Stimulated activated CD4-positive, alpha-beta T cell treated with anti-CD3 and anti-CD28 coated beads, Interleukin-4, amount 100 ng/mL, for 24 hours (primary cell): ENCODE data around the gene DEFB114.

ENCODE experiments used
- DNase-seq: peaks from one replicate; pipeline ENCODE4 v3.0.0-alpha.2; 2020

Gene DEFB114

DNA sequence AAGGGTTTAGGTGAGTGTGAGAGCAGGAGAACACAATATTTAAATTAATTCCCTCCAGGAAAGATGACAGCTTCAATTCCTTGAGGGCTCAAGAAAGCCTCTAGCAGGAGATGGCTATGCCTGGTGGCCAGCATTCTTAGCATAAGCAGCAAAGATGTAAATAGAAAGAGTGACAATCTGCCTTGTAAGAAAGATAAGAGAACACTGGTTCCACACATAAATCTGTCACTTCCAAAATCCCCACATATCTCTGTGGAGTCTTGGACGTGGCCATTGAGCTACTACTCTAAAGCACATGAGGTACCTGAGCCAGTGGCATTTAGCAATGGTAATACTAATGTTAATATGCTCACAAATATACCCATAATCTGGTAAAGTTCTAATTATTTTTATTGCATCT lies 29.2 kb downstream of the DEFB114 start:
- no peak for DNase-seq

DNA sequence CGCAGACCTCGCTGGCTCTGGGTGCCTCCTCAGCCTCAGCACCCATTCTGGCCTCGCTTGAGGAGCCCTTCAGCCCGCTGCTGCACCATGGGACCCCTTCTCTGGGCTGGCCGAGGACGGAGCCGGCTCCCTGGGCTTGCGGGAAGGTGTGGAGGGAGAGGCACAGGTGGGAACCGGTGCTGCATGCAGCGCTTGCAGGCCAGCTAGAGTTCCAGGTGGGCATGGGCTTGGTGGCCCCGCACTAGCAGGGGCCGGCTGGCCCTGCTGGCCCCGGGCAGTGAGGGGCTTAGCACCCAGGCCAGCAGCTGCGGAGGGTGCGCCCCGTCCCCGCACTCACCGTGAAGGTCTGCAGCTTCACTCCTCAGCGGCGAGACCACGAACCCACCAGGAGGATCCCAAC lies 30.4 kb downstream of the DEFB114 start:
- no peak for DNase-seq

DNA sequence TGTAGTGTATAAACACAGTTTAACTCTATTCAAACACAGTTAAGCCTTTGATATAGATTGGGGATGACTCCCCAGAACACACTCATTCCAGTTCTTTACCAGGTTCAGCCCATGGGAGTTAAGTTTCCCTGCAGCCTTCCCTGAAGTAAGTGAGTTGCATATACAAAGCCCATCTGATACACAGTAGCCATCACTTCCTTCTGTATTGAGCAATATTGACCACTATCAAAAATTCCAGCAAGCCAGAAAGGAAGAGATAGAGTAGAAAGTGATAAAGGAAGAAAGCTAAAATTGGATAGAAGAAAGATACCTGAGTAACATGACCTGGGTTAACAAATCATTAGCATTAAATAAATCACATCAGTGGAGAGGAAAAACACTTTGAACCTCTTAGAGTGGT lies 34.6 kb downstream of the DEFB114 start:
- no peak for DNase-seq

DNA sequence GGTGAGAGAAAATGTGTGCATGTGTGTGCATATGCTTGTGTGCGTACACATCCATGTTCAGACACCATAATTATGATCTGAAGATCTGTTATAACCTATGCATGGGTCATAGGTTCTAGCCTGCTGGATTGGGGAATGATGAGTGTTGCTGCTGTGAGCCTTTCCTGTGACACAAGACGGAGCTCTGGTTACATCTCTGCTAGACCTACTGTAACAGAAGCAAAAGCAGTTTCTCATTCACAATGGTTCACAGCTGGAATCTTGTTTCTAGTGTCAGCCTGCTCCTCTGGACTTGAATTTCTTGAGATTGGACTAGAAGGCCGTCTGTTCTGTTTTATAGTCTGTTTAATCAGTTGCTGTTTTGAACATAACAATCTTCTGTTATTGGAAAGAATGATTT lies 40.1 kb downstream of the DEFB114 start:
- no peak for DNase-seq

DNA sequence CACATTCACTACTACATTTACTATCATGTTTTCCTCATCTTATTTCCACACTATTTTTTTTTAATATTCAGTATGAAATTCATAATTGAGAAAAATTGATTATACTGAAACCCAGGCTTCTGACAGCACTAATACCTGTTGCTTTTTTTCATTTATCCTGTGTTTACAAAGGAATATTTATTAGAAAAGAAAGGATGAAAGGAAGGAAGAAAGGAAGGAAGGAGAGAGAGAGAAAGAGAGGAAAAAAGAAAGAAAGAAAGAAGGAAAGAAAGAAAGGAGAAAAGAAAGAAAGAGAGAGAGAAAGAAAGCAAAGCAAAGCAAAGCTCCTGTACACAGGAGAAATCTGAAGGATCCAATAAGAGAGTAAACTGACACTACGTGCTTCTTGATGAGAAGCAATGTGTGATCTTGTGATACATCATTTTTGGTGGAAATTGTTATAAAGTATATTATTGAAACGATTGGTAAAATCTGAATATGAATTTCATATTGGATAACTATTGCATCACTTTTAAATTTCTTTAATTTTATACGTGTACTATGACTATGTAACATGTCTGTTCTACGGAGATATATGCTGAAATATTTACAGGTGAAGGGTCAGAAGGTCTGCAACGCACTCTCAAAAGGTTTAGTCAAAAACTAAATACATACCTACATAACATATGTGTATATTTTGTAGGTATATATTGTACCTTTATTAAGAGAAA lies 43.9 kb downstream of the DEFB114 start:
- DNase-seq, result no peak

DNA sequence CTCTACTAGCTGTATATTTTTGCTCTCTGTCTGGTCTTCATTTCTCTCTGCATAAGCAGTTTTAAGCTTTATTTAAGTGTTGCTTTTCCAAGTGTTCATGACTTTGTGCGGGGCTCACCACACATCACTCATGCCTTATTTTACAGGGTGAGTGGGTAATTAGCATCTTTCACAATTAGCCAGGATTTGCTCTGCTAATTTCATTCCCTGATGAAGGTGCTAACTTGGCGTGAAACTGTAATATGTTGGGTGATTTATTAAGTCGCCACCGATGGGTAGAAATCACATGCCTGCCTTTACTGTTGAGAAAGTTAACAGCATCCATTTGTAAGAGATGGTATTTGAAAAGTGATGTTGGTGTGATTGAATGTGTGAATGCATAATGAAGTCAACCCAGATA lies 44.7 kb downstream of the DEFB114 start:
- no peak for DNase-seq

DNA sequence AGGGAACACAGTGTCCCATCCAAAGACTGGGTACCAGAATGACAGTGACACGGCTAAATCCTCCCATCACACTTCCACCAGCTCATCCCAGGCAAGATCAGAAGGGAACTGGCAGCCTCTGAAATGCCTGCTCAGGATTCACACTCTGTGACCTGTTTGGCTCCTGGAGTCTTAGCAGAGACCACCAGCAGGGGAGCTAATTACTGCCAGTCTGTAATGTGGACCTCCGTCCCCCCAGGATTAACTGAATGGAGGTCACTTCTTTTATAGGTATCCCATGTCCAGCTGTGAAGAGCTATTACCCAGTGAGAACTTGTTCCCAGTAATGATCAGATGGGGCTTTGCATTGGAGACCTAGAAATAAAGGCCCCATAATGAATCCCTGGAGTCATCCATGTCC lies 45.2 kb downstream of the DEFB114 start:
- no peak for DNase-seq

DNA sequence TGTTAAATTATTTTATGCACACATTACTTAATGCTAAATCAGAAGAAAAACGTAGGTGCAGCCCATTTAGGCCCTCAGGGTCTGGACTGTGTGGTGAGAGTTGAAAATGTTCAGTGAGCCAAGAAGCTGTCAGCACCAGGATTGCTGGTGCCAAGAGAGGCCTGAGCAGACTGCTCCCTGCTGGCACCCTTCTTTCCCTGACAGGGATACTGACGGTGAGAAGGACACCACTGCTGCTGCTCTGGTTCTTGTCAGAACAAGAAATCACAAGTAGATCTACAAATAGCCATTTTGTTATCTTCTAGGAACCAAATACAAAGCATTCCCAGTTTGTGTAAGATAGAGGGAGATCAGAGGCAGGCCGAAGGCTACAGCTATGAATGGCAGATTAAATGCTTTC lies 48.9 kb downstream of the DEFB114 start:
- no peak for DNase-seq

DNA sequence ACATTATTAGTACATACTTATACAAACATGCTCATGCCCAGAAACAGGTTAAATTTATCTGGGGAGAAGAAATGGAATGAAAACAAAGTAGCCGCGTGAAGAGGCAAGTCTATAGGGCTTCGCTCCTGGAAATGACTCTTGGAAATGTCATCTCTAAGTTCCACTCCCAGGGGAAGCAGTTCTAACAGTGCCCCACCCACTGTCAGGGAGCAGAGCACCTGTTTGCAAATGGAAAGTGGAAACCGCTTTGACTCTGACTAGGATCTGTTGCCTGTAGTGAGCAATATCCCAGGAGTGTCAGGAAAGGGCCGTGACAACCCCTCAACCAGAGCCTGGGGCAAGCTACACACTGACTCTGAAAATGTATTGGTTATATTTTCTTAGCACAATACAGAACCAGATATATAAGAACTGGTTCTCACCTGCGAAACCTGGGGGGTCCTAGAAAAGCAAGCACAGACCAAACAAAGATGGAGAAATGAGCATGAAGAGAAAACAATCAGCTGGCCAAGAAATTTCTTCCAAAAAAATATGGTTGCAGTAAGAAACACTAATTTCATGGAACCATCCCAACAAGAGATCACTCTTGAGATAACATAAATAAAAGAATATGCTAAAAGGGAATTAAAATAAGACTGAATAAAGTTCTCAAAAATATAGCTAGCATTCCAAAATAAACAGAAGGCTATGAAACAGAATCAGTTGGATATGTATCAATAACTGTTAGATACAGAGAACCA lies 50.2 kb downstream of the DEFB114 start:
- no peak for DNase-seq

DNA sequence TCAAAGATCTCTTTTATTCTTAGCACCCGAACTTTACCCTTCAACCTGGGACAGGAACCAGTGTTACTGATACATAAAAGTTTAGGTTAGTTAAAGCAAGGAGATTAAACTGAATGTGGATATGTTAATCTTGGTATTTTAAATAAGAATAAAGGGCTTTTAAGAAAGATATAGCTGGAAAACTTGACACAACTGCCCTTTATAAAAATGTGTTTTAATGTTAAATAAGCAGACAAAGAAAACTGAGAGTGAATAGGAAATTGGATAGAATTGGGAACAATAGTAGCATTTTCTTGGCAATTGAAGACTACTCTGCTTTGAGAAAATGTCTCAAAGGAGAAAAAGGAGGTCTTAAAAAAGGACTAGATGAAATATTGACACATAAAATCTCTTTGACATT lies 51.8 kb downstream of the DEFB114 start:
- no peak for DNase-seq

DNA sequence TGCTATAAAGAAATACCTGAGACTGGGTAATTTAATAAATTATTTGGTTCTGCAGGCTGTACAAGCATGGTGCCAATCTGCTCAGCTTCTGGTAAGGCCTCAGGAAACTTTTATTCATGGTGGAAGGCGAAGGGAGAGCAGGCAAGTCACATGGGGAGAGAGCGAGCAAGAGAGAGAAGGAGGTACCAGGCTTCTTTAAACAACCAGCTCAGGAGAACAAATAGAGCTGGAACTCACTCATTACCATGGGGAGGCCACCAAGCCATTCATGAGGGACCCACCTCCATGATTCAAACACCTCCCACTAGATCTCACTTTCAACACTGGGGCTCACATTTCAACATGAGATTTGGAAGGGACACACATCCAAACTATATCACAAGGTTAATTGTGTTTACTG lies 52.7 kb downstream of the DEFB114 start:
- DNase-seq, result no peak
